Astrocyte (in vitro differentiated cells and primary cell): ENCODE results near the gene FAM210B. TPM values are rescaled to one million over a fixed set of nuclear protein-coding genes. Genes with fewer than 3 reads are reported as not detected.

Experiments
- DNase-seq: peaks from one replicate; pipeline ENCODE4 v3.0.0-alpha.2; 2010; ENCODE audit warnings: low read depth
- FAIRE-seq: peaks from 2 replicates; lab custom pipeline; 2011; peaks lifted over from hg19 to GRCh38; lab: Jason Lieb, UNC
- H2AFZ ChIP-seq: 2 replicates; pipeline ENCODE4 v1.6.0; 2012; ENCODE audit warnings: low read depth, low read length, inconsistent platforms
- H3K27ac ChIP-seq: 2 replicates; pipeline ENCODE4 v1.5.1; 2011; ENCODE audit warnings: low read depth, low read length, inconsistent platforms
- H3K27me3 ChIP-seq: 2 replicates; pipeline ENCODE4 v1.6.0; 2011; ENCODE audit warnings: low read length, inconsistent platforms; ENCODE audit not compliant: insufficient read depth
- H3K36me3 ChIP-seq: 2 replicates; pipeline ENCODE4 v1.5.1; 2011; ENCODE audit warnings: low read length, inconsistent platforms; ENCODE audit not compliant: insufficient read depth
- H3K4me1 ChIP-seq: 2 replicates; pipeline ENCODE4 v1.5.1; 2011; ENCODE audit warnings: low read length, inconsistent platforms; ENCODE audit not compliant: insufficient read depth
- H3K4me2 ChIP-seq: 2 replicates; pipeline ENCODE4 v1.6.0; 2012; ENCODE audit warnings: low read length, inconsistent platforms
- H3K4me3 ChIP-seq: 2 replicates; pipeline ENCODE4 v1.5.1; 2011; ENCODE audit warnings: low read depth, mild to moderate bottlenecking, low read length, inconsistent platforms; ENCODE audit not compliant: insufficient read depth
- H3K79me2 ChIP-seq: 2 replicates; pipeline ENCODE4 v1.6.0; 2012; ENCODE audit warnings: mild to moderate bottlenecking, low read length, inconsistent platforms; ENCODE audit not compliant: insufficient read depth
- H3K9ac ChIP-seq: 2 replicates; pipeline ENCODE4 v1.6.0; 2012; ENCODE audit warnings: mild to moderate bottlenecking, low read length, inconsistent platforms
- H3K9me3 ChIP-seq: 2 replicates; pipeline ENCODE4 v1.5.1; 2012; ENCODE audit warnings: low read depth, mild to moderate bottlenecking, low read length, inconsistent platforms; ENCODE audit not compliant: insufficient read depth
- H4K20me1 ChIP-seq: 2 replicates; pipeline ENCODE4 v1.6.0; 2012; ENCODE audit warnings: low read length, inconsistent platforms; ENCODE audit not compliant: insufficient read depth
- H3K27ac Mint-ChIP-seq: one replicate; pipeline ENCODE4 v1.8.0; 2021; ENCODE audit warnings: mild to moderate bottlenecking, mixed read lengths; ENCODE audit not compliant: unreplicated experiment
- H3K27me3 Mint-ChIP-seq: one replicate; pipeline ENCODE4 v1.8.0; 2021; ENCODE audit warnings: low read depth, mixed read lengths; ENCODE audit not compliant: unreplicated experiment
- H3K36me3 Mint-ChIP-seq: one replicate; pipeline ENCODE4 v1.8.0; 2021; ENCODE audit warnings: low read depth, mixed read lengths; ENCODE audit not compliant: unreplicated experiment
- H3K4me1 Mint-ChIP-seq: one replicate; pipeline ENCODE4 v1.8.0; 2021; ENCODE audit warnings: low read depth, mixed read lengths; ENCODE audit not compliant: unreplicated experiment
- H3K4me3 Mint-ChIP-seq: one replicate; pipeline ENCODE4 v1.8.0; 2021; ENCODE audit warnings: mild to moderate bottlenecking, moderate library complexity, mixed read lengths; ENCODE audit not compliant: unreplicated experiment
- H3K9me3 Mint-ChIP-seq: one replicate; pipeline ENCODE4 v1.8.0; 2021; ENCODE audit warnings: mild to moderate bottlenecking, mixed read lengths; ENCODE audit not compliant: unreplicated experiment
- CTCF ChIP-seq: IDR thresholded peaks from 2 replicates; pipeline ENCODE4 v1.5.1; 2011; ENCODE audit warnings: low read depth, mild to moderate bottlenecking, inconsistent platforms, low read length, moderate library complexity; ENCODE audit not compliant: insufficient read depth
- EZH2 ChIP-seq: IDR thresholded peaks from 2 replicates; pipeline ENCODE4 v1.6.1; 2012; ENCODE audit warnings: mild to moderate bottlenecking, low read length, inconsistent platforms; ENCODE audit not compliant: insufficient read depth
- total RNA-seq: library from RNA; stranded (reverse); gene quantifications from 2 replicates; pipeline ENCODE4 v1.2.1, GENCODE V29; 2021

Gene FAM210B
- total RNA-seq, 1 donor from 2014 or later = 46.3 TPM

GRCh38 chr20:56372850-56373249 lies 14.1 kb downstream of the FAM210B start:
- Histone ChIP-seq H3K27ac (no peak overlapping the region), H3K9ac (no peak overlapping the region), H3K4me1 (no peaks in the 10 kb centered on the region), H2AFZ (no peak overlapping the region), H3K9me3 (no peaks in the 10 kb centered on the region), H3K79me2 (peaks cover 59% of the 10 kb centered on the region), H4K20me1 (no peaks in the 10 kb centered on the region), H3K4me3 (no peak overlapping the region), H3K36me3 (peaks cover 23% of the 10 kb centered on the region), H3K4me2 (no peak overlapping the region), H3K27me3 (no peaks in the 10 kb centered on the region)
- Mint-ChIP-seq H3K9me3 (no peaks in the 10 kb centered on the region), H3K27ac (no peak overlapping the region), H3K4me3 (no peak overlapping the region), H3K27me3 (no peaks in the 10 kb centered on the region), H3K36me3 (peaks cover 11% of the 10 kb centered on the region), H3K4me1 (peaks cover 5% of the 10 kb centered on the region)
- FAIRE-seq (no peak), DNase-seq (no peak)
- no peak for TF ChIP-seq EZH2
- TF ChIP-seq CTCF = no peak

GRCh38 chr20:56373942-56374341 lies 15.2 kb downstream of the FAM210B start:
- Histone ChIP-seq H3K79me2 (peaks cover 69% of the 10 kb centered on the region), H3K4me1 (no peaks in the 10 kb centered on the region), H3K4me3 (no peak overlapping the region), H2AFZ (no peak overlapping the region), H3K27ac (no peak overlapping the region), H3K4me2 (no peak overlapping the region), H4K20me1 (peaks cover 1% of the 10 kb centered on the region), H3K9me3 (no peaks in the 10 kb centered on the region), H3K9ac (no peak overlapping the region), H3K27me3 (no peaks in the 10 kb centered on the region), H3K36me3 (peaks cover 24% of the 10 kb centered on the region)
- Mint-ChIP-seq H3K4me3 (no peak overlapping the region), H3K27me3 (no peaks in the 10 kb centered on the region), H3K27ac (peak overlapping the region; percentile 62), H3K36me3 (peaks cover 9% of the 10 kb centered on the region), H3K9me3 (no peaks in the 10 kb centered on the region), H3K4me1 (peaks cover 5% of the 10 kb centered on the region)
- DNase-seq = peak; percentile 91
- peak; percentile 68 for FAIRE-seq
- no peak for TF ChIP-seq EZH2
- no peak for TF ChIP-seq CTCF

- Histone ChIP-seq H3K9me3 (no peaks in the 10 kb centered on the region), H3K36me3 (peaks cover 15% of the 10 kb centered on the region), H3K79me2 (peaks cover 76% of the 10 kb centered on the region), H3K27ac (no peak overlapping the region), H4K20me1 (peaks cover 5% of the 10 kb centered on the region), H3K27me3 (no peaks in the 10 kb centered on the region), H3K4me1 (no peaks in the 10 kb centered on the region), H3K4me3 (no peak overlapping the region), H3K4me2 (no peak overlapping the region), H3K9ac (no peak overlapping the region), H2AFZ (no peak overlapping the region)
- peaks cover 10% of the 10 kb centered on the region for H3K4me1 Mint-ChIP-seq
- no peak overlapping the region for H3K4me3 Mint-ChIP-seq
- H3K27ac Mint-ChIP-seq = no peak overlapping the region
- no peaks in the 10 kb centered on the region for H3K9me3 Mint-ChIP-seq
- TF ChIP-seq EZH2 (no peak), CTCF (no peak)
- FAIRE-seq (no peak), DNase-seq (no peak)
- no peaks in the 10 kb centered on the region for H3K27me3 Mint-ChIP-seq
- peaks cover 3% of the 10 kb centered on the region for H3K36me3 Mint-ChIP-seq
Measured at GRCh38 chr20:56376331-56376730, 17.6 kb downstream of the FAM210B start.
